GM19240 (cell line): ENCODE measurements around the gene NHSL2.

Experiments
- DNase-seq: peaks from one replicate; pipeline ENCODE4 v3.0.0; 2011; ENCODE audit warnings: low spot score; ENCODE audit not compliant: insufficient read length

NHSL2 gene

DNA sequence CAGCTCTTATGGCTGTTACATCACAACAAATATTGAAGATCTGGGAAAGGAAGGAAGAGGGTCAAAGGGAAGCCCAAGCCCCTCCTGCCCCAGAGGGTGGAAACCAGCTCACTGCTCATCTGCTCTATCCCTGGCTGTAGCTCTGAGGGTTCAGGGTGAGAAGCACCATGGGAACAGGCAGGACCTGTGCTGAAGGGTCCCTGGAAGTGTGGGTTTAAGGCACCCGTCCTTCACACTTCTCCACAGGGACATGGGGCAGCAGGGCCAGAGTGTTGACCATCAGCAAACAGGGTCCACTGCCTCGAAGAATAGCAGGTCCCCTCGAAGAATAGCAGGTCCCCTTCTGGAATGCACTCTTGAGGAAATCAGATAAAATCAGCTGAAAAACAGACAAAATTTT is 216.7 kb downstream of the NHSL2 start:
- no peak for DNase-seq

- no peak for DNase-seq
Measured at GRCh38 chrX:72128183-72128834, 217.7 kb downstream of the NHSL2 start.

- no peak for DNase-seq
Measured at GRCh38 chrX:72128881-72129280, 218.2 kb downstream of the NHSL2 start.

DNA sequence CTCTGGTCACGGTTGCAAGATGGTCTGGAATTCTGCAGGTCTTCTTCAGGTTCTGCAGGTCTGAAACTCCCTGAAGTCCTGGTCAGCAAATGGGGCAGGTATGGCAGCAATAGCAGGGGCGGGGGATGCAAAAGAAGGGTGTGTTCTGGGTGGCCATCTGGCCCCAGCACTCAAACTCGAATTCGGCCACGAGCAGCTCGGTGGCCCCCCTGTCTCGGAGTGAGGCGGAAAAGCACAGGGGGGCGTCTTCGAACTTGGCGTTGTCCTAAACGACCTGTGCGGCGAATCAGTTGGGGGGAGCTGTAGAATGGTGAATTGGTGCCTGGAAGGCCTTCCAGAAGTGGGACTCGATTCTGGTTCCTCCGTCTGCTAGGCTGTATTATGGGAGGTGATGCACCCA is 219.0 kb downstream of the NHSL2 start:
- DNase-seq, result no peak

GRCh38 chrX:72130156-72130761 is 219.6 kb downstream of the NHSL2 start:
- DNase-seq, result no peak

- no peak for DNase-seq
Measured at GRCh38 chrX:72130762-72131250, 220.2 kb downstream of the NHSL2 start.

DNA sequence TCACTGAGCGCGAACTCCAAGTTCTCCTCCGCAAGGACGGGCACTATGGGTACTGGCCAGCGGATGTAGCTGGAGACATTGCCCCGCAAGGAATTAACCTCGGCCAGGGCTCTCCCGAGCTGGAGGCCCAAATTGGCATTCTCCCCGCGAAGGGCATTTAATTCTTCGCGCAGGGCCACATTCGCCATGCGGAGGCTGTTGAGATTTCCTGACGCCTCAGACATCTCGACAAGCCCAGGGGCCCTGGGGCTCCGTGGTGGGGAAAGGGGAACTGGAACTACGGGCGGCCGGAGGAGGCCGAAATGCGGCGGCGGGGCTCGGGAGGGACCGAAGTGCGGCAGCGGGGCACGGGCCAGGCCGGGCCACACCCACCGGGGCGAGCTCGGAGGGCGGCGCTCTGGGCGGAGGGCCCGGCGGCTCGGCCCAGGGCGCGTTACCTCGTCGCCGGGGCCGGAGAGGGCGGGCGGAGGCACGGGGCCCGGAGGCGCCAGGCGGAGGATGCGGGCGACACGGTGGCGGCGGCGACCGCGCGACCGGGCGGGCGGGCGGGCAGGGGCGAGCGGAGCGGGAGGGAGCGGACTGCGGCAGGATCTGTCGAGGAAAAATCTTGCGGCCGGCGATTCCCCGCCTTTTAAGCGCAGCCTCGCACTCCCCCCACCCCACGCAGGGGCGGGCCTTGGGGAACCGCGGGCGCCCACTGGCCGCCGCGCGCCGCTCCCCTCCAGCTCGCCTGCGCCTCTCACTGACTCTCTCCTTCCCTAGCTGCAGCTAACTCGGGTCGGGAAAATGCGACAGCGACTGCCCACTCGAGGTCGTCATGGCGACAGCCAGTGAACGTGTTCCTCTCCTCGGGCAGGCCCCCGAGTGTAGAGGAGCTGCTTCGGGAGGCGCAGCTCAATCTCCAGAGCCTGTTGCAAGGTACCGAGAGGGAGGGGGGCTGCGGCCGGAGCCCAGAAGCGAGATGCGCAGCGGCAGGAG is 221.0 kb downstream of the NHSL2 start, which contains the start of gene RTL5:
RTL5 (minus strand) TSS at position 599 of the 978 bp plus-strand sequence.
- no peak for DNase-seq

GRCh38 chrX:72132456-72132855 is 221.8 kb downstream of the NHSL2 start:
- DNase-seq, result no peak

GRCh38 chrX:72133851-72134546 is 223.4 kb downstream of the NHSL2 start:
- DNase-seq, result no peak

DNA sequence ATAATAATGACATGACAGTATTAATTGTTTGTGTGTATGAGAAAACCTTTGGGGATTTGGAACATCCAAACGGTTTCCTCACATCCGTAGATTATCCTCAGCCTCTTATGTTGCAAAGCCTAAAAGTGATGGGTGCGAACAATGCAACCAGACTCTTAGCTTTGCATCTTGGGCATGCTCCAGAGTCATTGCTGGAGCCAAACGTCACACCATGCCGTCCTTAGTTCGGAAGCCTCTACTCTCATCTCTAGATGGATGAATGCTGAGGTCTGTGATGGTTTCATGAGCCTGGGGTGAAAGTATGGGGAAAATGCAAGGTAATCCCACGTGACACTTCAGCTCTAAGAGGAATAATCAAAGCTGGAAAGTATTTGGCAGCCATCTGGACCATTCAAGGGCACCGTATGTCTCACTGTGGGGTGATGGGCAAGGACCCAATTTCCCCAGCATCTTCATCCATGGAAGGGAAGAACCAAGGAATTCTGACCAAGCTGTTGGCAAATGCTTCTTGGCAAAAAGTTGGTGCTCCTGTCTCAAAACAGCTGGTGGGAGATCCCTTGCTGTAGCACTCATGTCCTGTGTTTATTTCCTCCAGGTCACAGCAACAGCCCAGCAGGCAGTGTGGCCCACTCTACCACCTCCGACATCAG is 227.3 kb downstream of the NHSL2 start:
- DNase-seq, result no peak

DNA sequence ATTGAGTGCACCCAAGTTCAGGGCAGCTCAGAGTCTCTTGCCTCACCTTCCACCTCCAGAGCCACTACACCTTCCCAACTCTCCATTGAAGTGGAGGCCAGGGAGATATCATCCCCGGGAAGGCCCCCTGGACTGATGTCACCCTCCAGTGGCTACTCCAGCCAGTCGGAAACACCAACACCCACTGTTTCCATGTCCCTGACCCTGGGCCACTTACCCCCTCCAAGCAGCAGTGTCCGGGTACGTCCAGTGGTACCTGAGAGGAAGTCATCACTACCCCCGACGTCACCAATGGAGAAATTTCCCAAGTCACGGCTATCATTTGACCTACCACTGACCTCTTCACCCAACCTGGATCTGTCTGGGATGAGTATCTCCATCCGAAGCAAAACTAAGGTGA is 228.9 kb downstream of the NHSL2 start:
- no peak for DNase-seq

- no peak for DNase-seq
Measured at GRCh38 chrX:72141372-72142004, 230.8 kb downstream of the NHSL2 start.

DNA sequence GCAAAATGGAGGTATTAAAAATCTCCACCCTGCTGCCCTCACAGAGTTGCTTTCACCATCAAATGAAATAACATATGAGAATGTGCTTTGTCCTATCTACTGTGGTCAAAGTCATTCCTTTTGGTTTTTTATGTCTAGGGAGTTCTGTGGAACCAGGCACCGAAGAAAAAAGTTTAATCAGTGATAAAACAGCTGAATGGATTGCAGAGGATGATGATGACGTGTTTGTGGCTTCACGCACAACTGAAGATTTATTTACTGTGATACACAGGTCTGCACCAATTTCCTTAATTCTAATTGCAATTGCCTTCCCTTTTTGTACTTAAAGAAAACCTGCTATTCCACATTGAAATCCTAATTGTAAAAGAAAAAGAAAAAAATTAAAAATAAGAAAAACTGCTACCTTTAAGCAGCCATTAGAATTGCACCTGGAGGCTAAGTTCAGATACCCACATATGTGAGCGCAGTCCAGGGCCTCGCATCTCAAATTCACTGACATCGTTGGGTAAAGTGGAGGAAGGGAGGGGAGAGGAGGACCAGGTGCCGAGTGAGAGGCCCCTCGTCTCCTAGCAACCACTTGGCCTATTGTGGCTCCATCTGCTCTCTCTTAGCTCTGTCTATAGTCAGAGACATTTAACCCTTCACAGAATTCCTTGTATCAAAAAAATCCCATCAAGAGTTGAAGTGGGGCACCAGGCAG is 231.6 kb downstream of the NHSL2 start:
- DNase-seq, result no peak

GRCh38 chrX:72142794-72143608 is 232.4 kb downstream of the NHSL2 start:
- no peak for DNase-seq

GRCh38 chrX:72143609-72143907 is 232.9 kb downstream of the NHSL2 start:
- no peak for DNase-seq

GRCh38 chrX:72145181-72145580 is 234.5 kb downstream of the NHSL2 start:
- no peak for DNase-seq

DNA sequence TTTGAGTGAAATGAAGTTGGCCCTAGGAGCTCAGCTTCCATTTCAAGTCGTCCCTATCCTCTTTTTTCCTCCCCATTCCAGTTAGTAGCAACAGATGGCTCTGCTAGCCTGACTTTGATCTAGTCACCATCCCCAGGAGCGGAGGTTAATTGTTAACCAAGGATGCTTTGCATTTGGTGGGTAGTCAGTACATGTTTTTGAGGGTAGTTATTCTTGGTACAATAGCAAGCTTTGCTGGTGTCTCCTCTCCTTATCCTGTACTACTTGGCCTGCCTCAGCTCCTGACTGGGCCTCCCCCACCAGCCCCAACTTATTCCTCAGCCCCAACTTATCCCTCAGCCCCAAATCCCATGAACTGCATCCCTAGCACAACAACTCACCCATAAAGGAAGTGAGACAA is 235.9 kb downstream of the NHSL2 start:
- DNase-seq, result no peak

GRCh38 chrX:72158773-72159172 is 248.1 kb downstream of the NHSL2 start:
- DNase-seq, result no peak

- DNase-seq, result no peak
Measured at GRCh38 chrX:72159769-72160168, 249.1 kb downstream of the NHSL2 start.
